ENCODE data around the gene HLA-DQA2.
"Not testable (repeated sequence)": the region's sequence is repeated elsewhere in the genome, so short reads cannot be mapped to it uniquely, and the experiment has no call there.

DNA sequence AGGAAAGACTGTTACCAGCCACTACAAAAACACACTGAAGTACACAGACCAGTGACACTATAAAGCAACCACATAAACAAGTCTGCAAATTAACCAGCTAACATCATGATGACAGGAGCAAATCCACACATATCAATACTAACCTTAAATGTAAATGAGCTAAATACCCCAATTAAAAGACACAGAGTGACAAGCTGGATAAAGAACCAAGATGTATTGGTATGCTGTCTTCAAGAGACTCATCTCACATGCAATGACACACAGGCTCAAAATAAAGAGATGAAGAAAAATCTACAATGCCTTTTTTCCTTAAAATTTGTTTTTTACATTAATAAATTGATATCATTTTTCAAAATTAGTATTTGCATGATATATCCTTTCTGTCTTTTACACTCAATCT lies 41.7 kb downstream of the HLA-DQA2 start:
- TF ChIP-seq, protein P1, sequence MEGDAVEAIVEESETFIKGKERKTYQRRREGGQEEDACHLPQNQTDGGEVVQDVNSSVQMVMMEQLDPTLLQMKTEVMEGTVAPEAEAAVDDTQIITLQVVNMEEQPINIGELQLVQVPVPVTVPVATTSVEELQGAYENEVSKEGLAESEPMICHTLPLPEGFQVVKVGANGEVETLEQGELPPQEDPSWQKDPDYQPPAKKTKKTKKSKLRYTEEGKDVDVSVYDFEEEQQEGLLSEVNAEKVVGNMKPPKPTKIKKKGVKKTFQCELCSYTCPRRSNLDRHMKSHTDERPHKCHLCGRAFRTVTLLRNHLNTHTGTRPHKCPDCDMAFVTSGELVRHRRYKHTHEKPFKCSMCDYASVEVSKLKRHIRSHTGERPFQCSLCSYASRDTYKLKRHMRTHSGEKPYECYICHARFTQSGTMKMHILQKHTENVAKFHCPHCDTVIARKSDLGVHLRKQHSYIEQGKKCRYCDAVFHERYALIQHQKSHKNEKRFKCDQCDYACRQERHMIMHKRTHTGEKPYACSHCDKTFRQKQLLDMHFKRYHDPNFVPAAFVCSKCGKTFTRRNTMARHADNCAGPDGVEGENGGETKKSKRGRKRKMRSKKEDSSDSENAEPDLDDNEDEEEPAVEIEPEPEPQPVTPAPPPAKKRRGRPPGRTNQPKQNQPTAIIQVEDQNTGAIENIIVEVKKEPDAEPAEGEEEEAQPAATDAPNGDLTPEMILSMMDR (IDR thresholded peaks at IDR 0.05): not testable (repeated sequence)
- not testable (repeated sequence) for TF ChIP-seq POLR2A (IDR thresholded peaks at IDR 0.05)
